GM18526 (cell line): Measurements from ENCODE around the gene XAB2.

Experiments used
- POLR2A ChIP-seq: IDR thresholded peaks from 3 replicates; pipeline ENCODE4 v1.6.1; 2011; ENCODE audit not compliant: insufficient read length; ENCODE audit errors: extremely low read depth

The XAB2 gene

DNA sequence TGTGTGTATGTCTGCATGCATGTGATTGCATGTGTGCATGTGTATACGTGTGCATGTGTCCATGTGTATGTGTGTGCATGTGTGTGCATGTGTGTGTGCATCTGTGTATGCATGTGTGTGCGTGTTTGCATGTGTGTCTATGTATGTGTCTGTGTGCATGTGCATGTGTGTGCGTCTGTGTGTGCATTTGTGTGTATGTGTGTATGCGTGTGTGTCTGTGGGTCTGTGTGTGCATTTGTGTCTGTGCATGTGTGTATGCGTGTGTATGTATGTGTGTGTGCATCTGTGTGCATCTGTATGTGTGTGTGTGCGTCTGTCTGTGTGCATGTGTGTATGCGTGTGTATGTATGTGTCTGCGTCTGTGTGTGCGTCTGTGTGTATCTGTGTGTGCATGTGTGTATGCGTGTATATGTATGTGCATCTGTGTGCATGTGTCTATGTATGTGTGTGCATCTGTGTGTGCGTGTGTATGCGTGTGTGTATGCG, 10.6 kb upstream of the XAB2 start:
- TF ChIP-seq POLR2A: no peak

GRCh38 chr19:7638802-7639465, 9.6 kb upstream of the XAB2 start:
- TF ChIP-seq POLR2A: no peak

DNA sequence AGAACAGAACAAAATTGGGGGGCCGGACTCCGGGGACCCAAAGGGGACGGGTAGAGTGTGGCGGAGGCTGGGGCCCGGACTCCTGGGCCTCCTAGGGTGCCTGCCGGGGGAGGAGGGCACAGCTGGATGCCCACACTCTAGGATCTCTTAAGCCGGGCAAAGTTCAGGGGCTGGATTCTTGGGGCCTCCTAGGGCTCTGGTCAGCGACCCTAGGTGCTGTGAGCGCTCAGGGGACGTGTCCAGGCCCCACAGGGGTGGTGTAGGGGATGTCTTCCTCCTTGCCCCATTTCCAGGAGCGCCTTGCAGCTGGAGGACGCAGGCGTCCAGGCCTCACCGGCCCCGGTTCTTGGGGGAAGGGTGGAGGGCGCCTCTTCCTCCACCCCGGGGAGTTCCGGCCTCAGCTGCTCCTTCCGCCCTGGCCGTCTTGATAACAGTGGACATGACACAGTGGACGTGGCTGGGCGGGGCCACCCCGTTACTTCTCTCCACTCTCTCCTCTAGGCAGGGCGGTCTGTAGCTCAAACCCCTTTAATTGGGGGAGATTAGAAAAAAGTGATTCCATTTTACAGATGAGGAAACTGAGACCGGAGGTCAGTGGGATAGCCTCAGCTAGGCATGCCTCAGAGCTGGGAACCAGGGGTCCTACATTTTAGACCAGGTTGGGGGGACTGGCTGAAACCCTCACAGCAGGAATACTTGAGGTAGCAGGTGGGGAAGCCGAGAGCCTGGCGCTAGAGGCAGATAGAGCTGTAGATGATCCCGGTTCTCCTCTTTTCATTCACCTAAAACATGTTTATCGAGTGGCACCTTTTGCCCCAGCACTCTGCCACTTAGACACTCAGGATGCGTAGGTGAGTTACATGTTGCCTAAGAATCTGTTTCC, 8.3 kb upstream of the XAB2 start:
- no peak for TF ChIP-seq POLR2A

DNA sequence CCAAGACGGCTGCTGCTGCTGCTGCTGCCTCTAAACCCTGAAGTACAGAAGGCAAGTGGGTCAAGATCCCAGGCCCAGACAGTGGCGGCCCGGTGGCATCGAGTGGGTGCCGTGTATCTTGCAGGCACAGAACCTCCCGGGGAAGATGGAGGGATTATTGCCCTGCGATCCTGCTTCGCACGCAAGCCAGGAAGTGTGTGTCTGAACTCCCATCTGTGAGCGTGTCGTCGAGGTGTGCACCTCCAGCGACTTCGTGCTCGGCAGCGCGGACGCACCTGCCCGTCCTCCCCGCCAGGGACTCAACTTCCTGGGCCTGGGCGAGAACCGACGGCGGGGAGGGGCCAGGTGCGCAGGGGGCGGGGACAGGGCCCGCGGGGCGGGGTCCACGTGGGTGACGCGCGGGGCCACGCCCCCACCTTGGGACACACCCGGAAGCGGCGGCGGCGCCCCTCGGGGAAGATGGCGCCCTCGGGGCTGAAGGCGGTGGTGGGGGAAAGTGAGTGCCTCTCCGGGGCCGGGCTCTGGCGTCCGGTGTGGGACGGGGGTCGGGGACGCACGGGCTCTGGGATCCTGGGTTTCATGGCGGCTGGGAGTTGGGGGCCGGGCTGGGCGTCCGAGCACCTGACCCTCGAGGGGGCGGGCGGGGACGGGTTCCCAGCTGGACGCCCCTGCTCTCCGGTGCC, 7.5 kb upstream of the XAB2 start, which contains the start of gene STXBP2:
TSS of gene STXBP2 (plus strand) at position 420 of the 683 bp plus-strand sequence. CDS start at position 460, 40 bp downstream.
- TF ChIP-seq POLR2A: peak; percentile 87

GRCh38 chr19:7636317-7636690, 7.0 kb upstream of the XAB2 start:
- no peak for TF ChIP-seq POLR2A

DNA sequence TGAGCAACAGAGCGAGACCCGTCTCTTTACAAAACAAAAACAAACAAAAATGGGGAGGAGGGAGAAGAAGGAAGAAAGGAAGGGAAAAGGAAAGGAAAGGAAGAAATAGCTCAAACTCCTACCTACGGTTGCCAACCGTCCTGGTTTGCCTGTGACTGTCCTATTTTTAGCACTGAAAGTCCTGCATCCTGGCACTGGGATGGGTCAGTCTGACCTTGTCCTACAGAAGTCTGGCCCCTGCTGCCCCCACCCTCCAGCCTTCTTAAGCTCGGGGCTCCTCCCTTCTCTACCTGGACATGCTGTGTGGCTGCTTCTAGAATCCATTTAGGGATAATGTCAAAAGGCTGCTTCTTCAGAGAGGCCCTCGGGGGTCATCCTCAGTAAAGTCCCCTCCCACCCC, 6.3 kb upstream of the XAB2 start:
- TF ChIP-seq POLR2A: no peak

DNA sequence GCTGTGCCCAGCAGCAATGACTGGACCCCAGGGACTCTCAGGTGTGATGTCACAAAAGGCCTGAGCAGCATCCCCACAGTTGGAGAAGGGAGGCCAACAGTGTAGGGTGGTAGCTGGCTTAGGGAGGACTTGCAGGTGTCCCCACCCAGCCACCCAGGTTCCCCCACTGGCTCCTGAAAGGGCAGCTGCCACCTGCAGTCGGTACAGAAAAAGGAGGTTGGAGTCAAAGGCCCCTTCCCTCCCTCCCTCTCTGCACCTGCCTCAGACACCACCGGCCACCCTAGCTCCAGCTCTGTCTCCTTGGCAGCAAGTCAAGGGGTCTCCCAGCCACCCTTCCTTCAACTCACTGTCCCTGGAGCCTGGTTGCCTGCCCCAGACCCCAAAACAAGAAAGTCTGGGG, 4.4 kb upstream of the XAB2 start, which contains the start of gene PCP2:
TSS of gene PCP2 (minus strand) at position 22 of the 400 bp plus-strand sequence. CDS start 262 bp downstream, outside the sequence.
- TF ChIP-seq POLR2A: no peak

DNA sequence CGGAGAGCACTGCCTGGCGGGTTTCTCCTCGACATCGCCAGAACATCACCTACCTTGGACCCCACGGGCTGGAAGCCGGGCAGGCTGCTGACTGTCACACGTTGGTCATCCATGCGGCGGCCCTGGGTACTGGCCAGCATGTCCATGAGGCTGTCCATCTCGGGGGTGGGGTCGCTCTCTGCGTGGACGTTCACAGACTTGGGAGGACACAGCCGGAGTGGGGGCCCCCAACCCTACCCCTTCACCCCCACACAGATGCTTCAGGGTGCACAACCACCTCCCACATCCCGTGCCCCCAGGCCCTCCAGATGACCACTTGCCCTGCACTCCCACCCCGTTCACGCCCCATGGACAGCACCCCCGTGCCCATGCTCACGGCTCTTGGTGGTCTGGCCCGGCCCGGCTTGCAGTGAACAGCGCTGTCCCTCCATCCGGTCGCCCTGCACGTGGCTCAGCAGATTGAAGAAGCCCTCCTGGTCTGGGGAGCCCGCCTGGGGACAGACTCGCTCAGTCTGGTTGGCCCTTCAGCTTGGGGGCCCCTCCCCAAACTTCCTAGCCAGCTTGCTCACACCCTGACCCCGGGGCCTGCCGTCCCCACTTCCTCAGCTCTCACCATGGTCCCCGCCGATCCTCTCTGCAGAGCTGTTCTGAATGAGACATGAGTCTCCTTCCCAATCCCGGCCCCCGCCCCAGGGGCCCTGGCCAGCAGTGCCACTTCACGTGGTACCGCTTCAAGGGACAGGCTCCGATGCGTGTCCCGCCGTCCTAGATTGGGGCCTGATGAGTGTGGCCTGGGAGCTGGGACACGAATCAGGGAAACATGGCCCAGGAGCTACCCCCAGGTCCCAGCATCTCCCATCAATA, 3.2 kb upstream of the XAB2 start:
- no peak for TF ChIP-seq POLR2A

DNA sequence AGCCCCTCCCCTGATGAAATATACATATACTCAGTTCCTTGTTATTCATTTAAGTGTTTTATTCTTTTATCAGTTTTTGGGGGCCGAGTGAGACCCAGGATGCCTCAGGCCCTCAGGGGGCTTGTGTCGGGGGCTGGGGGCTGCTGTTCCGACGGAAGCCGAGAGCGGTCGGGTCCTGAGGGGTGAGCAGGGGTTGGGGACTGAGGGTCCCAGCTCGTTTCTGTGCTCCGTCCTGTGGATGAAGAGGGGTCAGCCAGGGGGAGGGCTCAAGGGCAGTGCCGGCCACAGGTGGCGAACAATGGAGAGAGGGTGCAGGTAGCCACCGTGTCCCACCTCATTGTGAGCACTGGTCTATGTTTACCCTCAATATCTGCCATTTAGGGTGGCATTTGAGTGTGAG, 2.2 kb upstream of the XAB2 start:
- no peak for TF ChIP-seq POLR2A

DNA sequence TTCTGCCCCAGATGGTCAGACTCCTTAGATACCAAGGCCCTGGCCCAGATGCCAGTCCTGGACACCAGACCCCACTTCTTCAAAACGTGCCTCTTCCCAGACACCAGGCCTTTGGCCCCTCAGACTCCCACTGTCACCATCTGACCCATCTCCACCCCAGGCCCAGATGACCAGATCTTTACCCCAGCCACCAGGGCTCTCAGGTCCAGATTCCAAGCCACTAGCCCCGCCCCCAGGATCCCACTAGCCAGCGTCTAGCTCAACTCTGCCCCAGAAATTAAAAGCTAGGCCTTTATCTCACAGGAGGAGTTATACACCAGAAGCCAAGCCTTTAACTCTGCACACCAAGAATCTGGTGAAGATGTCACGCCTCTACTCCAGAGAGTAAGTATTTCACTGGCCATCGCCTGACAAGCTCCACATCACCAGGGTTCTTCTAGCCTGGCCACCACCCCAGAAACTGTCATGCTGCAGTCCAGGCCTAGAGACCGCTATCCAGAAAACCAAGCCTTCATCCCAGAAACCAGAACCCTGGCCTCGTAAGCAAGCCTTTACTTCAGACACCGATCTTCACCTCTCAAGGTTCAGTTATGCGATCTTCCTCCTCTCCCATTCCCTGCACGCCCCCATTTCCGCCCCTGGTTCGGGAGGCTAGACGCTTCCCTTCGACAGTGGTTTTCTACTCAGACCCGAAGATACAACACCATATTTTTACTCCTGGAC, 595 bp downstream of the XAB2 start:
- TF ChIP-seq POLR2A: no peak

DNA sequence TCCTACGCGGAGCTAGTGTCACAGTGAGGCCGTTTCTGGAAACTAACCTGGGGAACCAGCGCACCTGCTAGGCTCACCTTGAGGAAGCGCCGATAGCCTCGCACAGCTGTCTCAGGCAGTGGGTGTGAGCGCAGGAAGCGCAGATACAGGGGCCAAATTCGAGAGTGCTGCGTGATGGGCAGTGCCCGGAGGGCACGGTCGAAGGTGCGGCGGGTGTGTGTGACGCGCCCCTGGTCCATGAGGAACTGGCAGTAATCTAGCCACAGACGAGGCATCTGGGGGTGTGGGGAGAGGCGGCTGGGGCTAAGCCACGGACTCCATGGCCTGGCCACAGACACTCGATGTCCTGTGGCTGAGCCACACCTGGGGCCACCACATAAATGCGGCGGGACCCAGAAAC, 2.2 kb downstream of the XAB2 start:
- no peak for TF ChIP-seq POLR2A

GRCh38 chr19:7625763-7626372, 3.5 kb downstream of the XAB2 start:
- TF ChIP-seq POLR2A: no peak

- TF ChIP-seq POLR2A: no peak
Observed at GRCh38 chr19:7624810-7625209, 4.5 kb downstream of the XAB2 start.
